ENCODE data around the gene RASSF5. TPM values are rescaled to one million over a fixed set of nuclear protein-coding genes. Genes with fewer than 3 reads are reported as not detected.
A peak's percentile ranks its signal among the peaks of the same experiment; 100 is the strongest.

RASSF5 gene
- total RNA-seq, 2 experiments from 2014 or later = 153 to 156 TPM

DNA sequence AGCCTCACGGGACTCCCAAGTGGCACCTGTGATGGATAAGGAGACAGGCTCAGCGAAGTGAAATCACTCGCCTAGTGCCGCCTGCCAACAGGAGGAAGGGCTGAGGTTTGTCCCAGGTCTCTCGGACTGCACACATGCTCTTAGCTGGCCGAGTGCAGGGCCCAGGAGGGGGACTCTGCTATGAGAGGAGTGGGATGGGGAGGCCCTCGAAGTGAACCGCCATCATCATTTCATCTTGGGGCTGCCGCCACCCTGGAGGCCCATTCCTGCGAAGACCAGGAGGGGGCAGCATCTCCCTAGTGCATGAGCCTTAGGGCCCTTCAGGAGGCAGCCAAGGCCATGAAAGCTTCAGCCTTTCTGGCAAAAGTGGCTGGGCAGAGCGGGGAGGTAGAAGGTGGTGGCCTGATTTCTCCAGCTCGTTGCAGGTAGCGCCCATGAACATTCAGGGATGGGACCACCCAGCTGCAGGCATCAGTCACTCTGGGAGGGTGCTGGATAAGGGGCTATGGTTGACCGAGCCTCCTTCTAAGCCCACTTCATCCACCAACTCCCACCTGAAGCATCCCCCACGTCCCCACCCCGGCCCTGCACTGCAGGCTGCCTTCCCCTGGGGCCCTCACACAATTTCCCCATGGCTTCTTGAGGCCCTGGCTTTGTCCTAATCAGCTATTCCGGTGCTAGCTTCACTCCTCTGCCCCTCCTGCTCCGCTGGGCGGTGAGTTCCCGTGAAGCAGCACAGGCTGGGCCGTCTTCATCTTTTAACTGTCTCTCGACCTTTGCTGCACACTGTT, 17.2 kb upstream of the RASSF5 start:
- peak; percentile 68 for TF ChIP-seq CTCF (IDR thresholded peaks at IDR 0.05)
- DNase-seq = peak; percentile 53 to 79 (median 63)
- Histone ChIP-seq H3K4me3 (ENCODE audit: low read length) (no peak overlapping the region), H3K36me3 (ENCODE audit: insufficient read depth, low read length) (peaks cover 95% of the 10 kb centered on the region), H3K27me3 (ENCODE audit: control insufficient read depth in 1 of 2, insufficient read depth in 2 of 2, low read length in 2 of 2) (no peaks in the 10 kb centered on the region), H3K27ac (ENCODE audit: low read depth in 1 of 2, low read length in 2 of 2) (no peak overlapping the region), H3K9me3 (ENCODE audit: control insufficient read depth in 1 of 2, insufficient read depth in 1 of 2, low read length in 2 of 2) (no peaks in the 10 kb centered on the region), H3K4me1 (ENCODE audit: insufficient read depth, low read length) (peaks cover 4% of the 10 kb centered on the region)
- H3K36me3 Mint-ChIP-seq (ENCODE audit: low read depth) = peaks cover 84% of the 10 kb centered on the region
- H3K9me3 Mint-ChIP-seq = no peaks in the 10 kb centered on the region
- intact Hi-C loops (cut with DNase I, micrococcal nuclease) = loop anchor here (1.0 to 10.0 kb wide), 5 partner anchors 55 to 174 kb away; no protein-coding TSS in a partner anchor
- H3K27me3 Mint-ChIP-seq = no peaks in the 10 kb centered on the region
- ChIA-PET POLR2A (interaction anchor here (0.6 to 1.9 kb wide), 4 partner anchors 8 to 26 kb away, joined by 3 to 5 read pairs (median 4); partner anchors contain the start of genes IKBKE and RASSF5), CTCF (interaction anchor here (0.7 to 2.9 kb wide), 16 partner anchors 11 to 174 kb away, joined by 3 to 18 read pairs (median 4); partner anchors contain the start of genes EIF2D and IKBKE)
- ATAC-seq (ENCODE audit: poor library complexity) = peak; percentile 92
- no peak overlapping the region for H3K4me3 Mint-ChIP-seq
- no peak overlapping the region for H3K27ac Mint-ChIP-seq
- no peaks in the 10 kb centered on the region for H3K4me1 Mint-ChIP-seq (ENCODE audit: low read depth)

GRCh38 chr1:206490771-206491405, 16.4 kb upstream of the RASSF5 start:
- intact Hi-C loops (cut with DNase I, micrococcal nuclease) = loop anchor here (1.0 to 10.0 kb wide), 4 partner anchors 54 to 173 kb away; no protein-coding TSS in a partner anchor
- H3K27me3 Mint-ChIP-seq = no peaks in the 10 kb centered on the region
- ATAC-seq (ENCODE audit: poor library complexity) (no peak), DNase-seq (no peak)
- no peaks in the 10 kb centered on the region for H3K4me1 Mint-ChIP-seq (ENCODE audit: low read depth)
- H3K27ac ChIP-seq (ENCODE audit: low read depth in 1 of 2, low read length in 2 of 2) = no peak overlapping the region
- no peaks in the 10 kb centered on the region for H3K27me3 ChIP-seq (ENCODE audit: control insufficient read depth in 1 of 2, insufficient read depth in 2 of 2, low read length in 2 of 2)
- H3K4me1 ChIP-seq (ENCODE audit: insufficient read depth, low read length) = peaks cover 4% of the 10 kb centered on the region
- H3K9me3 ChIP-seq (ENCODE audit: control insufficient read depth in 1 of 2, insufficient read depth in 1 of 2, low read length in 2 of 2) = no peaks in the 10 kb centered on the region
- peaks cover 94% of the 10 kb centered on the region for H3K36me3 ChIP-seq (ENCODE audit: insufficient read depth, low read length)
- no peak overlapping the region for H3K4me3 Mint-ChIP-seq
- peaks cover 85% of the 10 kb centered on the region for H3K36me3 Mint-ChIP-seq (ENCODE audit: low read depth)
- H3K4me3 ChIP-seq (ENCODE audit: low read length) = no peak overlapping the region
- no peak overlapping the region for H3K27ac Mint-ChIP-seq
- POLR2A ChIA-PET = interaction anchor here (0.6 to 1.9 kb wide), 2 partner anchors 16 to 25 kb away, joined by 3 to 5 read pairs; partner anchors contain the start of gene RASSF5
- H3K9me3 Mint-ChIP-seq = no peaks in the 10 kb centered on the region
- TF ChIP-seq CTCF (IDR thresholded peaks at IDR 0.05) = no peak
- CTCF ChIA-PET = interaction anchor here (0.7 to 2.9 kb wide), 14 partner anchors 11 to 173 kb away, joined by 3 to 18 read pairs (median 4); partner anchors contain the start of genes EIF2D and IKBKE

- Mint-ChIP-seq H3K27ac (no peak overlapping the region), H3K9me3 (no peaks in the 10 kb centered on the region), H3K4me1 (ENCODE audit: low read depth) (no peaks in the 10 kb centered on the region), H3K4me3 (no peak overlapping the region), H3K27me3 (no peaks in the 10 kb centered on the region), H3K36me3 (ENCODE audit: low read depth) (peaks cover 91% of the 10 kb centered on the region)
- intact Hi-C loops (cut with DNase I, micrococcal nuclease) = loop anchor here (5.0 to 10.0 kb wide), 2 partner anchors 53 to 91 kb away; no protein-coding TSS in a partner anchor
- peaks cover 94% of the 10 kb centered on the region for H3K36me3 ChIP-seq (ENCODE audit: insufficient read depth, low read length)
- CTCF ChIA-PET = interaction anchor here (1.7 kb wide), 1 partner anchor 54 kb away, joined by 6 read pairs; no protein-coding TSS in a partner anchor
- H3K4me1 ChIP-seq (ENCODE audit: insufficient read depth, low read length) = peaks cover 8% of the 10 kb centered on the region
- no peaks in the 10 kb centered on the region for H3K27me3 ChIP-seq (ENCODE audit: control insufficient read depth in 1 of 2, insufficient read depth in 2 of 2, low read length in 2 of 2)
- H3K27ac ChIP-seq (ENCODE audit: low read depth in 1 of 2, low read length in 2 of 2) = no peak overlapping the region
- no peak for ATAC-seq (ENCODE audit: poor library complexity)
- no peaks in the 10 kb centered on the region for H3K9me3 ChIP-seq (ENCODE audit: control insufficient read depth in 1 of 2, insufficient read depth in 1 of 2, low read length in 2 of 2)
- H3K4me3 ChIP-seq (ENCODE audit: low read length) = no peak overlapping the region
- DNase-seq = no peak
- POLR2A ChIA-PET = no interaction called here
- TF ChIP-seq CTCF (IDR thresholded peaks at IDR 0.05) = no peak
Measured at GRCh38 chr1:206491616-206492015, 15.7 kb upstream of the RASSF5 start.

Data from CD4-positive, alpha-beta T cell (primary cell).